Liver (tissue), 9 donors: ENCODE measurements around the gene C1orf53. TPM values are rescaled to one million over a fixed set of nuclear protein-coding genes. Genes with fewer than 3 reads are reported as not detected.

Experiments
- DNase-seq: peaks from one replicate; pipeline ENCODE4 v3.0.0-alpha.2; 2017; ENCODE audit warnings: low spot score
- H3K27ac ChIP-seq, 2 donors: one replicate each; pipeline ENCODE4 v1.7.0; 2013; ENCODE audit warnings: inconsistent platforms in 2 of 2, low read length in 2 of 2, control low read depth in 1 of 2, low read depth in 1 of 2, mild to moderate bottlenecking in 1 of 2
- H3K27me3 ChIP-seq, 4 donors: one replicate each; pipeline versions ENCODE4 v1.6.1 to v1.7.0; 2013; ENCODE audit warnings: low read length in 3 of 4, inconsistent platforms in 1 of 4, mild to moderate bottlenecking in 1 of 4, moderate library complexity in 1 of 4; ENCODE audit not compliant: control insufficient read depth in 4 of 4, insufficient read depth in 4 of 4
- H3K36me3 ChIP-seq, 4 donors: one replicate each; pipeline versions ENCODE4 v1.6.1 to v1.7.0; 2013; ENCODE audit warnings: low read length in 3 of 4, mild to moderate bottlenecking in 3 of 4, low read depth in 1 of 4, moderate library complexity in 1 of 4; ENCODE audit not compliant: control insufficient read depth in 4 of 4, insufficient read depth in 3 of 4
- H3K4me1 ChIP-seq, 4 donors: one replicate each; pipeline versions ENCODE4 v1.6.1 to v1.7.0; 2013; ENCODE audit warnings: low read length in 3 of 4, mild to moderate bottlenecking in 3 of 4, moderate library complexity in 1 of 4; ENCODE audit not compliant: control insufficient read depth in 4 of 4, insufficient read depth in 4 of 4
- H3K4me3 ChIP-seq, 3 donors: one replicate each; pipeline versions ENCODE4 v1.6.1 to v1.7.0; 2013; ENCODE audit warnings: low read length in 3 of 3, control low read depth in 1 of 3, low read depth in 1 of 3, mild to moderate bottlenecking in 1 of 3
- H3K9ac ChIP-seq, 2 donors: one replicate each; pipeline ENCODE4 v1.7.0; 2013; ENCODE audit warnings: low read length in 2 of 2, mild to moderate bottlenecking in 2 of 2, moderate library complexity in 2 of 2, control low read depth in 1 of 2, low read depth in 1 of 2
- H3K9me3 ChIP-seq, 4 donors: one replicate each; pipeline versions ENCODE4 v1.6.1 to v1.7.0; 2013; ENCODE audit warnings: low read length in 3 of 4; ENCODE audit not compliant: control insufficient read depth in 4 of 4
- EGR1 ChIP-seq, 2 donors: IDR thresholded peaks; 2 replicates each; pipeline ENCODE4 v1.6.1; 2016 to 2018; ENCODE audit warnings: antibody characterized with exemption in 2 of 2, low read depth in 2 of 2
- FOXA1 ChIP-seq: IDR thresholded peaks from 2 replicates; pipeline ENCODE4 v1.6.1; 2016; ENCODE audit warnings: antibody characterized with exemption
- FOXA2 ChIP-seq: IDR thresholded peaks from 2 replicates; pipeline ENCODE4 v1.6.1; 2016; ENCODE audit warnings: antibody characterized with exemption
- GABPA ChIP-seq, 2 donors: IDR thresholded peaks in 1 of 2; conservative IDR thresholded peaks in 1 of 2; 2 replicates each; pipeline ENCODE4 v1.6.1; 2016; ENCODE audit warnings: antibody characterized with exemption in 2 of 2, mild to moderate bottlenecking in 1 of 2, moderate library complexity in 1 of 2
- HNF4A ChIP-seq, 2 donors: conservative IDR thresholded peaks; 2 replicates each; pipeline ENCODE4 v1.6.1; 2016; ENCODE audit warnings: antibody characterized with exemption in 2 of 2, mild to moderate bottlenecking in 2 of 2
- JUND ChIP-seq, 2 donors: IDR thresholded peaks; 2 replicates each; pipeline ENCODE4 v1.6.1; 2016; ENCODE audit warnings: antibody characterized with exemption in 2 of 2
- TAF1 ChIP-seq: conservative IDR thresholded peaks from 2 replicates; pipeline ENCODE4 v1.6.1; 2016; ENCODE audit warnings: antibody characterized with exemption, mild to moderate bottlenecking
- YY1 ChIP-seq: IDR thresholded peaks from 2 replicates; pipeline ENCODE4 v1.6.1; 2016; ENCODE audit warnings: antibody characterized with exemption, mild to moderate bottlenecking
- WGBS: extraction: QIAGEN DNeasy Blood & Tissue Kit; methylation state at CpG from one replicate; pipeline ENCODE4 v1.1.7; 2013; 5-methylcytosine and 5-hydroxymethylcytosine counted together
- polyA plus RNA-seq, 2 donors: library from polyadenylated mRNA; stranded (reverse) in 1 of 2; unstranded in 1 of 2; fragments of 200-250 nt in 1 of 2; fragments of >200 nt in 1 of 2; fragmentation: Nextera tagmentation in 1 of 2; extraction: Ambion mirVana in 1 of 2; gene quantifications; one replicate each; pipeline versions ENCODE4 v1.2.1 to v1.2.3, GENCODE V29; 2013 to 2015
- total RNA-seq, 2 donors: library from RNA; depleted of rRNA; stranded (reverse); fragments of >200 nt; gene quantifications; one replicate each; pipeline ENCODE4 v1.2.3, GENCODE V29; 2014
- TF ChIP-seq, protein P1 (sequence below): IDR thresholded peaks from 2 replicates; pipeline ENCODE4 v1.6.1; 2016; ENCODE audit warnings: antibody characterized with exemption
- TF ChIP-seq, protein P2 (sequence below): IDR thresholded peaks from 2 replicates; pipeline ENCODE4 v1.6.1; 2016; ENCODE audit warnings: antibody characterized with exemption
- TF ChIP-seq, protein P3 (sequence below): IDR thresholded peaks from 2 replicates; pipeline ENCODE4 v1.6.1; 2016; ENCODE audit warnings: antibody characterized with exemption, mild to moderate bottlenecking
- TF ChIP-seq, protein P4 (sequence below): fragments of 150-350 bp; IDR thresholded peaks from 2 replicates; pipeline ENCODE4 v1.5.1; 2017; ENCODE audit warnings: improper control_type of control experiment, low read depth, low read length; ENCODE audit not compliant: missing input control
- donor health status: healthy.
- donor health status: healthy.
- donor health status: healthy.
- donor health status: healthy.
- donor health status: healthy.

Gene C1orf53
- total and polyA plus RNA-seq, 4 donors, result 5.5 to 20.5 (median 9.5) TPM

DNA sequence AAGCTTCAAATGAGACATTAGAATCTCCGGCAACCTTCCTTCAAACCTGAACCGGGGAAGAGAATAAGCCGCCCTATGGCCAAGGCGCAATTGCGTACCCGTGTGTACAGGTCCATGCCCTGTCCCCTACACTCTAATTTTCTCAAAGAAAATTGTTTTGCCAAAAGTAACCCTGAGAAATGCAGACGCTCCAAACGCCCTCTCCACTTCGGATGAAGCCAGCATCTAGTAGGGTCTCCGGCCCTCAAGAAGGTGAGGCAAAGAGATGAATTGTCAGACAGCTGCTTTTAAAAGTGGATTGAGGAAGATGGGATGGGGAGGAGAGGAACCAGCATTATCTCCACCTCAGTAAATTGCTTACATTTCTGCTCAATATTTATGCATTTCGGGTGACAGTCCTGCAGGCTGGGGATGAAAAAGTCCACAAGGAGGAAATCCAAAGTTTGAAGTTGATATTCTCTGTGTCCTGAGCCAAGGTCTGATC lies 14.1 kb downstream of the C1orf53 start:
- Histone ChIP-seq H3K9ac (no peak overlapping the region), H3K27me3 (peaks cover 3 to 54% (median 18%) of the 10 kb centered on the region in 4 donors), H3K36me3 (no peaks in the 10 kb centered on the region), H3K9me3 (peaks cover 0 to 2% (median 0%) of the 10 kb centered on the region in 4 donors), H3K4me1 (peaks cover 19 to 55% (median 40%) of the 10 kb centered on the region in 4 donors), H3K27ac (no peak overlapping the region), H3K4me3 (peak overlapping the region in 1 of 3 donors; percentile 5)
- TF ChIP-seq EGR1 (IDR thresholded peaks at IDR 0.05; ENCODE audit: low read depth in 2 of 2) (no peak), TAF1 (no peak), FOXA1 (no peak), HNF4A (conservative IDR thresholded peaks at IDR 0.05) (no peak), JUND (IDR thresholded peaks at IDR 0.05) (no peak), GABPA (IDR thresholded peaks at IDR 0.05 in 1 of 2, conservative IDR thresholded peaks at IDR 0.05 in 1 of 2) (no peak), FOXA2 (no peak)
- TF ChIP-seq, protein P1, sequence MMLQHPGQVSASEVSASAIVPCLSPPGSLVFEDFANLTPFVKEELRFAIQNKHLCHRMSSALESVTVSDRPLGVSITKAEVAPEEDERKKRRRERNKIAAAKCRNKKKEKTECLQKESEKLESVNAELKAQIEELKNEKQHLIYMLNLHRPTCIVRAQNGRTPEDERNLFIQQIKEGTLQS, result no peak
- TF ChIP-seq, protein P2, sequence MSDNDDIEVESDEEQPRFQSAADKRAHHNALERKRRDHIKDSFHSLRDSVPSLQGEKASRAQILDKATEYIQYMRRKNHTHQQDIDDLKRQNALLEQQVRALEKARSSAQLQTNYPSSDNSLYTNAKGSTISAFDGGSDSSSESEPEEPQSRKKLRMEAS, result no peak
- TF ChIP-seq, protein P3, sequence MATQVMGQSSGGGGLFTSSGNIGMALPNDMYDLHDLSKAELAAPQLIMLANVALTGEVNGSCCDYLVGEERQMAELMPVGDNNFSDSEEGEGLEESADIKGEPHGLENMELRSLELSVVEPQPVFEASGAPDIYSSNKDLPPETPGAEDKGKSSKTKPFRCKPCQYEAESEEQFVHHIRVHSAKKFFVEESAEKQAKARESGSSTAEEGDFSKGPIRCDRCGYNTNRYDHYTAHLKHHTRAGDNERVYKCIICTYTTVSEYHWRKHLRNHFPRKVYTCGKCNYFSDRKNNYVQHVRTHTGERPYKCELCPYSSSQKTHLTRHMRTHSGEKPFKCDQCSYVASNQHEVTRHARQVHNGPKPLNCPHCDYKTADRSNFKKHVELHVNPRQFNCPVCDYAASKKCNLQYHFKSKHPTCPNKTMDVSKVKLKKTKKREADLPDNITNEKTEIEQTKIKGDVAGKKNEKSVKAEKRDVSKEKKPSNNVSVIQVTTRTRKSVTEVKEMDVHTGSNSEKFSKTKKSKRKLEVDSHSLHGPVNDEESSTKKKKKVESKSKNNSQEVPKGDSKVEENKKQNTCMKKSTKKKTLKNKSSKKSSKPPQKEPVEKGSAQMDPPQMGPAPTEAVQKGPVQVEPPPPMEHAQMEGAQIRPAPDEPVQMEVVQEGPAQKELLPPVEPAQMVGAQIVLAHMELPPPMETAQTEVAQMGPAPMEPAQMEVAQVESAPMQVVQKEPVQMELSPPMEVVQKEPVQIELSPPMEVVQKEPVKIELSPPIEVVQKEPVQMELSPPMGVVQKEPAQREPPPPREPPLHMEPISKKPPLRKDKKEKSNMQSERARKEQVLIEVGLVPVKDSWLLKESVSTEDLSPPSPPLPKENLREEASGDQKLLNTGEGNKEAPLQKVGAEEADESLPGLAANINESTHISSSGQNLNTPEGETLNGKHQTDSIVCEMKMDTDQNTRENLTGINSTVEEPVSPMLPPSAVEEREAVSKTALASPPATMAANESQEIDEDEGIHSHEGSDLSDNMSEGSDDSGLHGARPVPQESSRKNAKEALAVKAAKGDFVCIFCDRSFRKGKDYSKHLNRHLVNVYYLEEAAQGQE, result no peak
- TF ChIP-seq, protein P4, sequence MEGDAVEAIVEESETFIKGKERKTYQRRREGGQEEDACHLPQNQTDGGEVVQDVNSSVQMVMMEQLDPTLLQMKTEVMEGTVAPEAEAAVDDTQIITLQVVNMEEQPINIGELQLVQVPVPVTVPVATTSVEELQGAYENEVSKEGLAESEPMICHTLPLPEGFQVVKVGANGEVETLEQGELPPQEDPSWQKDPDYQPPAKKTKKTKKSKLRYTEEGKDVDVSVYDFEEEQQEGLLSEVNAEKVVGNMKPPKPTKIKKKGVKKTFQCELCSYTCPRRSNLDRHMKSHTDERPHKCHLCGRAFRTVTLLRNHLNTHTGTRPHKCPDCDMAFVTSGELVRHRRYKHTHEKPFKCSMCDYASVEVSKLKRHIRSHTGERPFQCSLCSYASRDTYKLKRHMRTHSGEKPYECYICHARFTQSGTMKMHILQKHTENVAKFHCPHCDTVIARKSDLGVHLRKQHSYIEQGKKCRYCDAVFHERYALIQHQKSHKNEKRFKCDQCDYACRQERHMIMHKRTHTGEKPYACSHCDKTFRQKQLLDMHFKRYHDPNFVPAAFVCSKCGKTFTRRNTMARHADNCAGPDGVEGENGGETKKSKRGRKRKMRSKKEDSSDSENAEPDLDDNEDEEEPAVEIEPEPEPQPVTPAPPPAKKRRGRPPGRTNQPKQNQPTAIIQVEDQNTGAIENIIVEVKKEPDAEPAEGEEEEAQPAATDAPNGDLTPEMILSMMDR, result no peak
- WGBS, result 12% methylated on average over 11 of the region's 11 CpGs
- DNase-seq, result no peak

DNA sequence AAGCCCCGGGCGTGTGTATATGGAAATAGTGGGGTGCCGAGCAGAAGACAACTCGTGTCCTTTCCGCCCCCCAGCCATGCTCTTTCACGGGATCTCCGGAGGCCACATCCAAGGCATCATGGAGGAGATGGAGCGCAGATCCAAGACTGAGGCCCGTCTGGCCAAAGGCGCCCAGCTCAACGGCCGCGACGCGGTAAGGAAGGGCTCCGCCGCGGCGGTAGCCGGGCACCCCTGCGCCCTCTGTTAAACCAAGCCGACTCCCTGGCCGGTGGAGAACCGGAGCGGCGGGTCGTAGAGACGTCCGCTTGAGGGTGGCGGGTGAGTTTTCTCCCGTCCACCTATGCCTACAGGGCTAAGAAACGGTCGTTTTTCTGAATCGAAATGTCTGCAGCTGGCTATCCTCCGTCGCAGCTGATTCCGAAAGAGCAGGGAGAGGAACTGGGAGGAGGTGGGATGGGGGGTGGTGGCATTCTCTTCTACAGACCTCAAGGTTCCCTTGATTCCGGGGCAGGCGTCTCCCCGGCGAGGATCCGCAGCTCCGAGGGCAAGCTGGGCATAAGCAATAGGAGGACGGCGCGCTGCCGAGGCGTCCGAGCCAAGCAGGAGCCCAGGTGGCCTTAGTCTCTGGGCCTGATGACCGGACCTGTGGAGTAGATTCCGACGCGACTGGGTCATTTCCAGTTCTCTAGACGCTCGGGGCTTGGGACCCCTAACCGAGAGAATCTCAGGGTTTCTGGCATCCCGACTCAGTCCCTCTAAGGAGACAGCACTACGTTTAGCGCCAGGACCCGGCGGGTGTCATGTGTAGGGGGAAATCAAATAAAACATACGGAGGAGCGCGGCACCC lies 15.6 kb downstream of the C1orf53 start:
- no peak overlapping the region for H3K27ac ChIP-seq
- H3K9ac ChIP-seq, result no peak overlapping the region
- peaks cover 3 to 45% (median 15%) of the 10 kb centered on the region in 4 donors for H3K27me3 ChIP-seq
- 5% methylated on average over 64 of the region's 64 CpGs for WGBS
- peaks cover 0 to 2% (median 0%) of the 10 kb centered on the region in 4 donors for H3K9me3 ChIP-seq
- peak overlapping the region in 2 of 3 donors; percentile 45 to 46 for H3K4me3 ChIP-seq
- no peak for TF ChIP-seq YY1
- TF ChIP-seq, protein P1, result no peak
- peaks cover 13 to 42% (median 26%) of the 10 kb centered on the region in 4 donors for H3K4me1 ChIP-seq
- DNase-seq, result no peak
- no peaks in the 10 kb centered on the region for H3K36me3 ChIP-seq
